Measurements from ENCODE around the gene FLT1.

GRCh38 chr13:28411831-28412353 is 83.0 kb downstream of the FLT1 start:
- TF ChIP-seq GATA2 (IDR thresholded peaks at IDR 0.05; ENCODE audit: low read depth, low read length) (peak; percentile 35; the same call in 1 of the 2 replicates), GATA3 (IDR thresholded peaks at IDR 0.05; ENCODE audit: low read depth, low read length) (peak; percentile 72)

All from SH-SY5Y (cell line).